HG03558 (cell line): Measurements from ENCODE around the gene SERPINE2.
"Not testable (repeated sequence)": the region's sequence is repeated elsewhere in the genome, so short reads cannot be mapped to it uniquely, and the experiment has no call there.

Experiments used
- ATAC-seq: cut with Tn5 transposase; IDR thresholded peaks from one replicate; pipeline ENCODE4 v1.9.1; 2021; ENCODE audit warnings: moderate number of reproducible peaks; ENCODE audit not compliant: unreplicated experiment; ENCODE audit errors: extremely low read depth

SERPINE2 gene

DNA sequence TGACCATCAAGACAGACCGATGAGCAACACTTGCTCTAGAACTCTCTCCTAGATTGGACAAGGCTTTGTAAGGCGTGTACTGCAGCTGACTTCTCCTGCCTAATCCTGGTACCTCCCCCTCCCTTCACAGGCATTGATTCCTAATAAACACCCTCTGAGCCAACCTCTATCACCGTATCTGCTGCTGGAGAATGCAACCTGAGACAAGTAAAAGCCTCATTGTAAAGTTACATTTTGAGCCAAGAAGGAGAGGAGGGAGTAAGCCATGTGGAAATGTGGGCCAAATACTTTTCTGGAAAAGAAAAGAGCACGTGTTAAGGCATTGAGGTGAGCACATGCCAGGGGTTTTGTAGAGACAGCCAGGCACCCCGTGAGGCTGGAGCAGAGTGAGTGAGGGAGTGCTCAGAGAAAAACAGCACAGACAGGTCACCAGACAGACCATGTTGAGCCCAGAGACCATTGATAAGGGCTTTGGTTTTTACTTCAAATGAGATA, 91.3 kb downstream of the SERPINE2 start:
- no peak for ATAC-seq

GRCh38 chr2:223945755-223946154, 93.3 kb downstream of the SERPINE2 start:
- ATAC-seq = no peak

DNA sequence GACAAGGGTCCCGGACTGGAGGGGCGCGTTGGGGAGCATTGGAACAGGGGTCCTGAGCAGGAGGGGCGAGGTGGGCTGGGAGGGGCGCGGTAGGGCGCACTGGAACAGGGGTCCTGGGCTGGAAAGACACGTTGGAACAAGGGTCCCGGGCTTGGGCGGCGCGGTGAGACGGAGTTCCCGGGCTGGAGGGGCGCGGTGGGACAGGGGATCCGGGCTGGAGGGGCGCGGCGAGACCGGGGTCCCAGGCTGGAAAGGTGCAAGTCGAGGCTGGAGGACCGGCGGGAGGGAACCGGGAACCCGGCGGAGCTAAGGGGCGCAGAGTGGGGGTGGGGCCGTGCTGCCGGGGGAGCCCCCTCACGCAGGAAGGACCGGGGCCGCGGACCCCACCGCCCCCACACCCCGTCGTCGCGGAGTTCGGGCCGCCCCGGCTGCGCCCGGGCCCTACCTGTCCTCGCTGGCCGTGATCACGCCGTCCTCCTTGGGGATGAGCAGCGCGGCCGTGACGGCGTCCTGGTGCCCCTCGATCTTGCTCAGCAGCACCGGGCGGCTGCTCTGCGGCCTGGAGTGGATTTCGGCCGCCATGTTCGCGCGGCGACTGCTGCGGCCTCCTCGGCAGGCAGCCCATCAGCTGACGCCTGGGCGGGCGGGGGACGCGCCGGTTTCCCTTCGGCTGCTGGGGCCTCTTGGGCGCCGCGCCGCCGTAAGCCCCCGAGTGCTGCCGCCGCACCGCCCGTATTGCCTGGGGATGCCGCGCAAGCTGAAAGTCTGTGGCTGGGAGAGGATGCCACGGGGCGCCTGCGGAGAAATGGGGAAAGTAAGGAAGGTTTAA, 94.2 kb downstream of the SERPINE2 start, which contains the start of gene WDFY1:
Gene WDFY1, minus strand, starts transcription at position 633 of the 829 bp plus-strand sequence. Its CDS starts 51 bp downstream, at position 582.
- ATAC-seq = peak; percentile 60

- ATAC-seq = no peak
Measured at GRCh38 chr2:223944166-223944702, 94.9 kb downstream of the SERPINE2 start.

DNA sequence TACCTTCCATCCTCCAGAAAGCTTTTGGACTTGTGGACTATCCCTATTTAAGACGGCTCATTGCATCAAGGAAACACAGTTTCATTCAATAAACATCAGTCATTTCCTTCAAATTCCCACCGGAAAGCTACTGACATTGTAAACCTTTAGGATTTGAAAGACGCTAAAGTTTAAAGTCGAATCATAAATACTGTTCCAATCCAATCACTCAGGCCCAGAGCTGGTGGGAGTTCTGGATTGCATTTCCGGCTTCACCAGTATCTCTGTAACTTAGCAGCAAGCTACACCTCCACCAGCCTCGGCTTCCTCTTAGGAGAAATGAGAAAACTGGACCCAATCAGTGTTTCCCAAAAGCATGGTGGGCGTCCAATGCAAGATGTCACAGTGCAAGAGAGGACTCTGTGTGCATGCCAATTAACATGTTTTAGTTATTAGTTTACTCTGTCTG, 95.5 kb downstream of the SERPINE2 start:
- ATAC-seq = no peak

GRCh38 chr2:223943135-223943534, 96.0 kb downstream of the SERPINE2 start:
- ATAC-seq = no peak

- ATAC-seq = peak; percentile 30
Measured at GRCh38 chr2:223941579-223942277, 97.4 kb downstream of the SERPINE2 start.

DNA sequence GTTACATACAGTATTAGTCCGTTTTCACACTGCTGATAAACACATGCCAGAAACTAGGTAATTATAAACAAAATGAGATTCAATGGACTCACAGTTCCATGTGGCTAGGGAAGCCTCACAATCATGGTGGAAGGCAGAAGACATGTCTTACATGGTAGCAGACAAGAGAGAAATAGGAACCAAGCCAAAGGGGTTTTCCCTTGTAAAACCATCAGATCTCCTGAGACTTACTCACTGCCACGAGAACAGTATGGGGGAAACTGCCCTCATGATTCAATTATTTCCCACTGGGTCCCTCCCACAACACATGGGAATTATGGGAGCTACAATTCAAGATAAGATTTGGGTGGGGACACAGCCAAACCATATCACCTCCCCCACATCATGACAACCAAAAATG, 99.6 kb downstream of the SERPINE2 start:
- not testable (repeated sequence) for ATAC-seq

DNA sequence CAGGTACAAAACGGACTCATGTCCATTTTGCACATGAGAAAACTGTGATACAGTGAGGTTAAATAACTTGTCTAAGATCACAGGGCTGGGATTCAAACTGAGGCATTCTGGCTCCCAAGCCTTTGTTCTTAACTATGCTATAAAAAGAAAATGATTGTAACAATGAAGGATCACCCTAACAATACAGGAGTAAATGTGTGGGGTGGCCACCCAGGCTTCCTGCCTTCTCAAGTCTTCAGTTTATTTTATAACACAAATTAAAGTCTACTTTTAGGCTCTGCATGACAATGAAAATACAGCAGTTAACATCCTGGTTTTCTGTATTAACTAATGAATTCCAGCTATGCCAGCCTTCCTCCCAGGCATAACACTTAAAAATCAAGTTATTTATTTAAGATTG, 101.6 kb downstream of the SERPINE2 start:
- no peak for ATAC-seq

GRCh38 chr2:223936862-223937326, 102.2 kb downstream of the SERPINE2 start:
- no peak for ATAC-seq

- ATAC-seq = no peak
Measured at GRCh38 chr2:223935459-223936125, 103.5 kb downstream of the SERPINE2 start.

DNA sequence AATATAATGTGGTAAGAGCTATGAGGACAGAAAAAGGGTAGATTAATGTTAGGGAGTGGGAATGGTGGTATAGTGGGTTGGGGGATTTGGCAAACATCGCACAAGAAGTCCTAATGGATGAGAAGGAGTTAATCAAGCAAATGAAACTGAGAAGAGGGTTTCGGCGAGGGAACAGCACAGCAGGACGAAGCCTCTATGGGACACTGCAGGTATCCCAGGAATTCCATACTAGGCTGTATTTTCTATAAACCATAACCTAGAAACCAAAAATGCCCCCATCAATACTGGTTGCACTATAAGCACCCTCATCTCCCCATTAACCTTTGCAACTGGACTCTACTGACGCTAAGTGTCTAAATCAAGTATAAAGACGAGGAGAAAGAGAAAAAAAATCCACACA, 104.2 kb downstream of the SERPINE2 start:
- ATAC-seq = no peak

GRCh38 chr2:223932816-223933800, 106.0 kb downstream of the SERPINE2 start:
- ATAC-seq = no peak

GRCh38 chr2:223930103-223930976, 108.7 kb downstream of the SERPINE2 start:
- ATAC-seq = no peak

- no peak for ATAC-seq
Measured at GRCh38 chr2:223929571-223930102, 109.4 kb downstream of the SERPINE2 start.

DNA sequence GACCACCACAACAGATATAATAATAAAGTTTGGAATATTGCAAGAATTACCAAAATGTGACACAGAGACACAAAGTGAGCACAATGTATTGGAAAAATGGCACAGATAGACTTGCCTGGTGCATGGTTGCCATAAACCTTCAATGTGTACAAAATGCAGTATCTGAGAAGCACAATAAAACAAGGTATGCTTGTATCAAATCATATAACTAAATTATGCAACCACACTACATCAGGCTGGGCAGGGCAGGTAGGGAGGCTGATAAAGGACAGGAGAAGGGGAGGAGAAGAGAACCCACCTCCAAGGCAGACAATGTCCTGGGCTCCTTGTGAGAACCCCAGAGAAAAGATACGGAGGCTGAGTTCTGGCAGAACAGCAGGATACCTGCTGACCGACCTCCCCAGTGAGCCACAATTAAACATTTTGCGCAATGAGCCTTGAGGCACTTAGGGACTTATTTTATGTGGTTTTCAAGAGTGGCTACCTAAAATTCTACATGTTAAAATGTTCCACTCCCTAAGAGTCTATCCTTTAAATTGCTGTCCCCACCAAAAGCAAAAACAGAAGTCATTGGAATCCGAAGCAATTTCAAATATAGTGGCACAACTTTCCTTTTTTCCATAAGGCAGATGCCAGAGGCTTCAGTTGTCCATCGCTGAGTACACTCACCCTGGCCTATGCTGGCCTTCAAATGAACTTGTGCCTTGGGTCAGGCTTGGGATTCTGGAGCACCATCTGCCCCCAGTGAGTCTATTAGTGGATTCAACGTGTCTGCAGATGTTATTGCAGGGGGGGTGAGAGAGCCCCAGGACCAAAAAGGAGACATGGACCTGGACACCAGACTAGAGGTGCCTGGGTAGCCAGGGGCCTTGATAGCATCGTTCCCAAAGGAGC, 110.7 kb downstream of the SERPINE2 start:
- no peak for ATAC-seq

- no peak for ATAC-seq
Measured at GRCh38 chr2:223925106-223925505, 114.0 kb downstream of the SERPINE2 start.
